Measurements from ENCODE around the gene ATP9B. TPM values are rescaled to one million over a fixed set of nuclear protein-coding genes. Genes with fewer than 3 reads are reported as not detected.

ATP9B gene
- total and polyA plus RNA-seq, 3 donors from 2014 or later = 32.4 to 113 (median 78.2) TPM

GRCh38 chr18:79227621-79228020 is 158.4 kb downstream of the ATP9B start:
- Histone ChIP-seq H3K4me1 (no peaks in the 10 kb centered on the region), H3K36me3 (ENCODE audit: low read depth, missing control alignments) (no peaks in the 10 kb centered on the region), H3K9me3 (no peaks in the 10 kb centered on the region), H3K27ac (no peak overlapping the region), H3K27me3 (no peaks in the 10 kb centered on the region), H3K4me3 (no peak overlapping the region)
- intact Hi-C loops (cut with DNase I; ENCODE audit: low total_unique reads) = no loop called here
- no peak for DNase-seq
- WGBS, 2 donors = 29 to 57% methylated on average over 3 of the region's 3 CpGs
- TF ChIP-seq CTCF (IDR thresholded peaks at IDR 0.05) (no peak), POLR2A (IDR thresholded peaks at IDR 0.05) (no peak)

GRCh38 chr18:79229431-79229830 is 160.2 kb downstream of the ATP9B start:
- Histone ChIP-seq H3K36me3 (ENCODE audit: low read depth, missing control alignments) (no peaks in the 10 kb centered on the region), H3K27ac (no peak overlapping the region), H3K4me3 (no peak overlapping the region), H3K4me1 (no peaks in the 10 kb centered on the region), H3K27me3 (no peaks in the 10 kb centered on the region), H3K9me3 (no peaks in the 10 kb centered on the region)
- no peak for DNase-seq
- intact Hi-C loops (cut with DNase I; ENCODE audit: low total_unique reads) = no loop called here
- WGBS, 2 donors = 95 to 96% methylated on average over 6 of the region's 6 CpGs
- TF ChIP-seq CTCF (IDR thresholded peaks at IDR 0.05) (no peak), POLR2A (IDR thresholded peaks at IDR 0.05) (no peak)

- DNase-seq = no peak
- no peak for TF ChIP-seq CTCF (IDR thresholded peaks at IDR 0.05)
- TF ChIP-seq POLR2A (IDR thresholded peaks at IDR 0.05) = no peak
- no peaks in the 10 kb centered on the region for H3K27me3 ChIP-seq
- intact Hi-C loops (cut with DNase I; ENCODE audit: low total_unique reads) = no loop called here
- H3K4me1 ChIP-seq = no peaks in the 10 kb centered on the region
- WGBS, 2 donors = 96 to 97% methylated on average over 14 of the region's 14 CpGs
- no peak overlapping the region for H3K4me3 ChIP-seq
- no peaks in the 10 kb centered on the region for H3K9me3 ChIP-seq
- no peak overlapping the region for H3K27ac ChIP-seq
- no peaks in the 10 kb centered on the region for H3K36me3 ChIP-seq (ENCODE audit: low read depth, missing control alignments)
These were observed 165.2 kb downstream of the ATP9B start for GRCh38 chr18:79234438-79234837.

GRCh38 chr18:79239631-79240030 is 170.4 kb downstream of the ATP9B start:
- intact Hi-C loops (cut with DNase I; ENCODE audit: low total_unique reads) = no loop called here

More at GRCh38 chr18:79239631-79240030, 170.4 kb downstream of the ATP9B start:
- Histone ChIP-seq H3K4me1 (no peaks in the 10 kb centered on the region), H3K27me3 (no peaks in the 10 kb centered on the region), H3K4me3 (no peak overlapping the region), H3K27ac (no peak overlapping the region), H3K9me3 (no peaks in the 10 kb centered on the region), H3K36me3 (ENCODE audit: low read depth, missing control alignments) (no peaks in the 10 kb centered on the region)
- no peak for DNase-seq
- TF ChIP-seq CTCF (IDR thresholded peaks at IDR 0.05) = no peak
- 94 to 96% methylated on average over 12 of the region's 12 CpGs for WGBS, 2 donors
